Cardiac fibroblast (primary cell): ENCODE results near the gene JAM2.

ENCODE experiments used
- DNase-seq, 2 donors: peaks; one replicate each; pipeline versions ENCODE4 v3.0.0 to v3.0.0-alpha.2; 2010; ENCODE audit warnings: low read depth in 2 of 2
- H3K4me3 ChIP-seq, 2 donors: replicated peaks in 1 of 2; 1 replicate in 1 of 2; 2 replicates in 1 of 2; pipeline ENCODE4 v1.5.1; 2011; ENCODE audit warnings: low read depth in 2 of 2, low read length in 2 of 2, mild to moderate bottlenecking in 2 of 2, moderate library complexity in 1 of 2
- CTCF ChIP-seq: IDR thresholded peaks from one replicate; pipeline ENCODE4 v1.5.1; 2011; ENCODE audit warnings: low read depth, mild to moderate bottlenecking, low read length, inconsistent platforms

Gene JAM2

GRCh38 chr21:25636727-25637126, 2.3 kb upstream of the JAM2 start:
- TF ChIP-seq CTCF: no peak
- DNase-seq: peak in 1 of 2 donors; percentile 18
- no peak overlapping the region for H3K4me3 ChIP-seq

GRCh38 chr21:25637851-25638659, 1.0 kb upstream of the JAM2 start:
- no peak for DNase-seq
- H3K4me3 ChIP-seq: no peak overlapping the region
- no peak for TF ChIP-seq CTCF

DNA sequence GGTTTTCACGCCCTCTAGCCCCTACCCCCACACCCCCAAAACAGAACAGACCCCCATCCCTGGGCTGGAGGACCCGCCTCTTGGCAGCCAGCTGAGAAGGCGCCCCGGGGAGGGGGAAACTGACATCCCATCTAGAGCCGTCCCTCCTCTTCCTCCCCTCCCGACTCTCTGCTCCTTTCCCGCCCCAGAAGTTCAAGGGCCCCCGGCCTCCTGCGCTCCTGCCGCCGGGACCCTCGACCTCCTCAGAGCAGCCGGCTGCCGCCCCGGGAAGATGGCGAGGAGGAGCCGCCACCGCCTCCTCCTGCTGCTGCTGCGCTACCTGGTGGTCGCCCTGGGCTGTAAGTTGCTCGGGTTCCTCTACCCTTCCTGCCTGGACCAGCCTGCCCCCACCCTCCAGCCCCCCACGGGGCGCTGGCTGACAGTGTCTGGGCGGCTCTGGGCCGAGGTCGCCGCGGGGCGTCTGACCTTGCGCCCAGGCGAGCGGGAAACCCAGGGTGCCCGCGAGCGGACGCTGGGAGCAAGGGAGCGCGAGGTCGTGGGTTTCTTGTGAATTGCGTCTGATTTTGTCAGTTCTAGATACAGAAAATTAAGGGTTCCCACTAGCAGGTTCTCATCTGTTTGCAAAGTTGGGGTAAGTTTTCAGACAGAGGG, 618 bp downstream of the JAM2 start:
- peak overlapping the region; percentile 49 to 58 for H3K4me3 ChIP-seq
- DNase-seq: peak in 1 of 2 donors; percentile 12
- peak; percentile 16 for TF ChIP-seq CTCF

DNA sequence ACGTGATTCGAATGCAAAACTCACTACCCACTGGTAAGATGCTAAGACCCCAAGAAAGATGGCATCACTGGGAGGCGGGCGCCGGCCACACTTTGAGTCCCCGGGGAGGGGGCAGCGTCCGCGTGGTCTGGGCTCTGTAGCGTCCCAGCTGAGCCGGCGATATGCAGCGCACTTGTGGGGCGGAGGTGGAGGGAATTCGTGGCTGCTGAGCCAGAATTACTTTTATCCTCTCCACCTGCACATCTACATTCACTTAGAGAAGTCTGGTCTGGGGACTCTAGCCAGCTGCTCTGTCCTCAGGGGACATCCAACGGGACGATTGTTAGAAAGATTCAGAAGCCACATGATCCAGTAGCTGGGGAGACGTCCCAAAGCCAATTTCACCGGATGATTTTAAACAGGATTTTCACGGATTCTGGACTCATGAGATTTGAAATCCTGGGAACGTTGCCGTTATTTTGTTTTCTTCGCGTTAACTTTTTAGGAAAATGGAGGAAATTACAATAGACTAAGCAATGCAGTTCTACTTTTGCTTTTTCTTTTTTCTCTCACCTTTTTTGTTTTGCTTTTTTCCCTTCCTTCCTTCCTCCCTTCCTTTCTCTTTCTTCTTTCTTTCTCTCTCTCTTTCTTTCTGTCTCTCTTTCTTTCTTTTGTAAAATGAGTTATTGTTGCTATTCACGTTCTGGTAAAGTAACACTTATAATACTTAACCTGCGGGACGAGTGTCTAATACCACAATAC, 1.3 kb downstream of the JAM2 start:
- DNase-seq: no peak
- peak overlapping the region in 1 of 2 donors; percentile 58 for H3K4me3 ChIP-seq
- TF ChIP-seq CTCF: no peak

GRCh38 chr21:25640943-25641292, 1.9 kb downstream of the JAM2 start:
- H3K4me3 ChIP-seq: no peak overlapping the region
- TF ChIP-seq CTCF: no peak
- DNase-seq: no peak

GRCh38 chr21:25643486-25643885, 4.4 kb downstream of the JAM2 start:
- TF ChIP-seq CTCF: no peak

More at GRCh38 chr21:25643486-25643885, 4.4 kb downstream of the JAM2 start:
- no peak overlapping the region for H3K4me3 ChIP-seq
- DNase-seq: no peak
